CD4-positive, alpha-beta T cell treated with Interleukin-1 beta for 1 hour (primary cell): ENCODE results near the gene CCDC170.
A peak's percentile ranks its signal among the peaks of the same experiment; 100 is the strongest.
"Not testable (repeated sequence)": the region's sequence is repeated elsewhere in the genome, so short reads cannot be mapped to it uniquely, and the experiment has no call there.

Source experiments
- DNase-seq, 2 donors: peaks; one replicate each; pipeline ENCODE4 v3.0.0-alpha.2; 2020 to 2022

The CCDC170 gene

DNA sequence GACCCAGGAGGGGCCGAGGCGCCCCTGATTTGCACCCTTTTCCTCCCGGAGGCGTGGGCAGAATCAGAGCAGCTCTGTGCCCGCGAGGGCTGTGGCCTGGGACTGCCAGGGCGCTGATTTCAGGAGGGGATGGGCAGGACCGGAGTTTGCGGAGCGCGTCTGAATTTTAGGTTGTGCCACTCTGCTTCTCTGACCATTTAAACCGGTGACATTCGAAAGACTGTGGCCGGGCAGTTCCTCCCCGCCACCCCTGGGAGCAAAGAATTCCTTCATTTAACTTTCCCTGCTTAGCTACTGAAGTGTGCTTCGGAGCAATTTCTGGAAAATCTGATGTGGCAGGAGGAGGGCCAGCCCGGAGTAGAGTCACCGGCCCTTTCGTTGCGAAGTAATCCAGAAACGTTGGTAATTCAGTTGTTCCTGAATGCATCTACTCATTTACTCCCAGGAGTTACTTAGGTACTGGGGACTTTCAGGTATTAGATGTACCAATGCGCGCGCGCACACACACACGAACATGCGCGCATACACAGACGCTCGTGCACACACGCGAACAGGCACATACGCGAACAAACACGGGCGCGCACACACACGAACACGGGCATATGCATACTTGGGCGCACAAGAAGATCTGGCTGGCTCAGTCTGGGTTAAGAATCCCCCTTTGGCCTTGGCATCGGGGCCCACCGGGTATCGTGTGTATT, 568 bp downstream of the CCDC170 start:
- DNase-seq = peak in 1 of 2 donors; percentile 49

DNA sequence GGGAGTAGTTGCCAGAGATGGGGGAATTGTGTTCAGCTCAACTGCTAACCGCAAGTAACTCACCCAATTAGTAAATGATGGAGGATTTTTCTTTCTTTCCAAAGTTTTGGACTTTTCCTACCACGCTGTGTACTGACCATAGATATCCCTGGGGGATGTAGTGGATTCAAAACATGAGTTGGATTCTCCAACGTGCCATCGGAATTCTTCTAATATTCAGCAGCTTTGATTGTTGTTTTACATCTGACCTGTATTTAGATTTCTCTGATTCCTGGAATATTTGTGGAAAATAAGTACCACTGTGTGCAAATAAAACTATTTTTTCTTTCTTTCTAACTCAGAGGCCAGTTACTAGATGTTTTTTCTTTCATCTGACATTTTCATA, 1.1 kb downstream of the CCDC170 start:
- no peak for DNase-seq

DNA sequence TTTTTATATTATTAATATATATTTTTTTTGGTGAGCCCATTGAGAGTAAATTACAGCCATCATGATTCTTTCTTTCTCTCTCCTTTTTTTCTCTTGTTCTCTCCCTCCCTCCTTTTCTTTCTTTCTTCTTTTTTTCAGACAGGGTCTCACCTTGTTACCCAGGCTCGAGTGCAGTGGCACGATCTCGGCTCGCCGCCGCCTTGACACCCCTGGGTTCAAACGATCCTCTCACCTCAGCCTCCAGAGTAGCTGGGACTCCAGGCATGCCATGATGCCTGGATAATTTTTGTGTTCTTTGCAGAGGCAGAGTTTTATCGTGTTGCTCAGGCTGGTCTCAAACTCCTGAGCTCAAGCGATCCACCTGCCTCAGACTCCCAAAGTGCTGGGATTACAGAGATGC, 1.6 kb downstream of the CCDC170 start:
- DNase-seq = no peak

- no peak for DNase-seq
Observed at GRCh38 chr6:151497905-151498304, 4.1 kb downstream of the CCDC170 start.

DNA sequence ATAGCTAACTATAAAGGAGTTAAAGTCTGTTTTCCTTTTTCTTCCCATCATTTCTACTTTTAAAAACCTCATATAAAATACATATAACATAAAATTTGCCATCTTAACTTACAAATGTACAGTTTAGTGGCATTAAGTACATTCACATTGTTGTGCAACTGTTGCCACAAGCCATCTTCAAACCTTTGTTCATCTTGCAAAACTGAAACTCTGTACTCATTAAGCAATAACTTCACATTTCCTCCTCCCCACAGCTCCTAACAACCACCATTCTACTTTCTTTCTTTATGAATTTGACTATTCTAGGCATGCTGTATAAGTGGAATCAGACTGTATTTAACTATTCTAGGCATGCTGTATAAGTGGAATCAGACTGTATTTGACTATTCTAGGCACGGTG, 4.5 kb downstream of the CCDC170 start:
- no peak for DNase-seq

GRCh38 chr6:151499551-151499950, 5.7 kb downstream of the CCDC170 start:
- no peak for DNase-seq

- no peak for DNase-seq
Observed at GRCh38 chr6:151501511-151502136, 7.8 kb downstream of the CCDC170 start.

- DNase-seq = no peak
Observed at GRCh38 chr6:151502499-151502898, 8.7 kb downstream of the CCDC170 start.

DNA sequence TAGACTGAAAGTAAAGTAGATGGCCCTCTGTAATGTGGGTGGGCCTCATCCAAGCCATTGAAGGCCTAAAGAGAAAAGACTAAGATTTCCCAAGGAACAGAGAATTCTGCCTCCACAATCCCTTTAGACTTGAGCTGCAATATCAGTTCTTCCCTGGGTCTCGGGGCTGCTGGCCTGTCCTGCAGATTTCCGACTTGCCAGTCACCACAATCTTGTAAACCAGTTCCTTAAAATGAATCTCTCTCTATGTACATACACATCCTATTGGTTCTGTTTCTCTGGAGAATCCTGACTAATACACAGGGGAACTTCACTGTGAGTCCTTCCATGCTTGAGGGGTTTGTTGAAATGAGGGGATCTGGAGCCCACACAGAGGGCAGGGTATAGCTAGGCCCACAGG, 12.9 kb downstream of the CCDC170 start:
- no peak for DNase-seq

- no peak for DNase-seq
Observed at GRCh38 chr6:151509048-151509447, 15.2 kb downstream of the CCDC170 start.

DNA sequence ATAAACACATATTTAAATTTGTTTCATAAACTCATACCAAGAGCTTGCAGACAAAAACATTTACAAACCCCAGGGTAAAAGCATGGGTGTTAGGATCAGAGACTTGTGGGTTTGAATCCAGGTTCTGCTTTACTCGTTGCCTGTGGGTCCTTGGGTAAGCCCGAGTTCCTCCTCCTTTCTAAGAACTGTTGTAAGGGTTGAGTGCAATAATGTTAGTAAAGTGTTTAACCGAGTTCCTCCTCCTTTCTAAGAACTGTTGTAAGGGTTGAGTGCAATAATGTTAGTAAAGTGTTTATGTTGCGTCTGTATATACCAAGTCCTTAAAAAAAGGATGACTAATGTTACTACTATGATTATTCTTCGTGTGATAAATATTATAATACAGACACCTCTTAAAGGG, 18.7 kb downstream of the CCDC170 start:
- DNase-seq = no peak

GRCh38 chr6:151514000-151514730, 20.3 kb downstream of the CCDC170 start:
- no peak for DNase-seq

- not testable (repeated sequence) for DNase-seq
Observed at GRCh38 chr6:151518992-151519391, 25.2 kb downstream of the CCDC170 start.

DNA sequence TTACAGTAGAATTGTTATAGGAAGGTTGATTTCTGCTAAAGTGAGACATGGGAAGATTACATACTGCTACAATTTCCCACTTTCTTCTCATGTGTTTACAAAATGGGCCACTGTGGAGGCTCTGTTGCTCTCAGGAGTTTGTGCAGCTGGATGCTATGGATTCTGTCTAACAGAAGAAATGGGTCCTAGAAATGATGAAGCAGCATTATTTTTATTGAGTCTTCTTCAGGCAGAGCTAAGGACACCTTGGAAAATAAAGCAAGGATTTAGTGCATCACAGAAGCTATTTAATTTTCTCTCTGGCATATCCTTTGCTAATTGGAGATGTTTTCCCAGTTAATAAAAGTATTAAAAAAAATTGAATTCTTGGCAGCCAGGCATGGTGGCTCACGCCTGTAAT, 29.2 kb downstream of the CCDC170 start:
- DNase-seq = no peak

DNA sequence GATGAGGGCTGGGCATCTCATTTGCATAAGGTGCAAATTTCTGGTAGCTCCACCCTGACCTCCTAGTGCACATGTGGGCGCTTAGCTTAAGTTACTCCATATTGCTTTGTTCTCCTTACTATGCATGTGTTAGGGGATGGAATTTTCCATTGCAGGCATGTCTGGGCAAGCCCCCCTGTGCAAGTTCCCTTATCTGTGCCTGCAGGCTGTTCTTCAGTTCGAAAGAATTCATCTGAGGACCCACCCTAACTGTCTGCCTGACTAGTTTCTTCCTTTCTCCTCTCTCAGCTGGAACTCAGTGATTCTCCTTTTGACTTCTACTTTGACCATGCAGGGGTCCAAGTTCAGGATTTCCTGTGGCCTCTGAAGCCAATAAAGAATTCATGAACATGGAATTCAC, 30.2 kb downstream of the CCDC170 start:
- no peak for DNase-seq

GRCh38 chr6:151534576-151534975, 40.8 kb downstream of the CCDC170 start:
- no peak for DNase-seq

- DNase-seq = no peak
Observed at GRCh38 chr6:151535476-151536187, 41.8 kb downstream of the CCDC170 start.

- DNase-seq = no peak
Observed at GRCh38 chr6:151536188-151536479, 42.3 kb downstream of the CCDC170 start.

DNA sequence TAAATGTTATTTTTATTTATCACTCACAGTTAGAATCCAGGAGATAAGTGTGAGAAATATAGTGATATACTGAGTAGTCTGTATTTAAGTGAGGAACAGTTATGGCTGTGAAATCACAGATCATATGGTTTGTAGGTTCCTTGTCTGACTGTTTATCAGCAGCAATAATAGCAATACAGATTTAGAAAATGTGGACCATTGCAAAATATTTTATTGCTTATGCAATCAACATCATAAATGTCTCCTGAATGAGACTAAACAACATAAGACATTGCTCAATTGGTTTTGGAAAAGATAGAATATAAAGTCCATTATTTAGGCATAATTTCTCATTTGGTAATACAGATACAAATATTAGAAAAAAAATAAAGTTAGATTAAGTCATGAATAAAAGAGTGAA, 43.7 kb downstream of the CCDC170 start:
- no peak for DNase-seq

DNA sequence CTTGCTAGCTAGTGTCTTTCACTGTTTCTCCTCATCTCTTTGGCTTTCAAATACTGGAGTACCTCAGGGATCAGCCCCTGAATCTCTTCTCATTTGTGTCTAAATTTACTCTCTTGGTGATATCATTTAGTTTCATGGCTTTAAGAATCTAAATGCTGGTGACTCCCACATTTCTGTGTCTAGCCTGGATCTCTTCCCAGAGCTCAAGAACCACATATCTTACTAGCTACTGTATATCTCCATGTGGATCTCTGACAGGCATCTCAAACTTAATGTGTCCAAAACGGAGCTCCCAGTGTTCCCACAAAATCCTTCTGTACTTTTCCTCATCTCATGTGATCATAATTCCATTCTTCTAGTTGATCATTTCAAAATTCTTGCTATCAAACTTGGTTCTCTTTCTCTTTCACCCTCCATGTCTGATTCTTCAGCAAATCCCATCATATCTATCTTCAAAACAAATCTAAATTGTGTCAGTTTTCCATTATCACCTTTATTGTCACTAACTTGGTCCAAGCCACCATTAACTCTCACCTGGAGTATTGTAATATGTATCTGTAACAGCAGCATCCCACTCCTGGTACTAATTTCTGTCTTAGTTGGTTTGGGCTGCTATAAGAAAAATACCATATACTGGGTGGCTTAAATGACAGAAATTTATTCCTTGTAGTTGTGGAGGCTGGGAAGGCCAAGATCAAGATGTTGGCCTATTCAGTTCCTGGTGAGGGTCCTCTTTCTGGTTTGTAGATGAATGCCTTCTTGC, 45.9 kb downstream of the CCDC170 start:
- DNase-seq = no peak

- no peak for DNase-seq
Observed at GRCh38 chr6:151544453-151544852, 50.6 kb downstream of the CCDC170 start.

DNA sequence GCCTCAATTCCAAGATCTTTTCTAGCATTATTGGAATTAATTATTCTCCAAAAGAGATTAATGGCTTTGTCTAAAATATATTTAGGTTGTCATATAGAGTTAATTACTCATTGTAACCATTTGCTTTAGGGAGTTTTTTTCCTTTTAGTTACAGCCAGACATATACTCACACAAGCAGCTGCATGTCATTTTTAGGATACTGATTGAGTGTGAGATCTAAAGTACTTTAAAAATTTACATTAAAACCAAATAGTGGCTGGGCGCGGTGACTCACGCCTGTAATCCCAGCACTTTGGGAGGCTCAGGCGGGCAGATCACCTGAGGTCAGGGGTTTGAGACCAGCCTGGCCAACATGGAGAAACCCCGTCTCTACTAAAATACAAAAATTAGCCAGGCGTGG, 51.1 kb downstream of the CCDC170 start:
- not testable (repeated sequence) for DNase-seq
